GM12878 (cell line): ENCODE measurements around the gene RAP1GAP2. TPM values are rescaled to one million over a fixed set of nuclear protein-coding genes. Genes with fewer than 3 reads are reported as not detected.

ENCODE experiments used
- ATAC-seq: fragments of 200-7000 bp; cut with Tn5 transposase; 3 replicates; pipeline ENCODE4 v1.9.1; 2020; ENCODE audit warnings: mild to moderate bottlenecking, moderate library complexity
- BruUV-seq: library from RNA; stranded (reverse); fragments of 400-500 nt; replicated peaks from 2 replicates; lab custom pipeline; 2021; lab: Mats Ljungman, UMichigan
- CTCF ChIA-PET: fragments of 300-600 bp; sonication (Branson Sonifier 250); formaldehyde crosslinking; extraction: SDS; loops from one replicate; lab custom pipeline; 2021; ENCODE audit warnings: inconsistent platforms; lab: Yijun Ruan, JAX
- POLR2A ChIA-PET: fragments of 350-600 bp; formaldehyde crosslinking; extraction: SDS; loops from one replicate; lab custom pipeline; 2021; ENCODE audit warnings: inconsistent platforms; lab: Charles Lee
- RAD21 ChIA-PET: fragments of 300-600 bp; sonication (Branson Sonifier 250); formaldehyde crosslinking; loops from one replicate; lab custom pipeline; 2023; ENCODE audit warnings: antibody characterized with exemption; ENCODE audit not compliant: unreplicated experiment; lab: Charles Lee
- SMC1A ChIA-PET: fragments of 300-600 bp; sonication (Branson Sonifier 250); formaldehyde crosslinking; loops from one replicate; lab custom pipeline; 2023; ENCODE audit not compliant: unreplicated experiment, uncharacterized antibody; lab: Charles Lee
- DNase-seq: peaks from one replicate; pipeline ENCODE4 v3.0.0-alpha.2; 2011; ENCODE audit warnings: low read depth, low spot score
- FAIRE-seq: peaks from 3 replicates; lab custom pipeline; 2011; peaks lifted over from hg19 to GRCh38; lab: Jason Lieb, UNC
- H2AFZ ChIP-seq: 2 replicates; pipeline ENCODE4 v1.6.0; 2011; ENCODE audit warnings: low read depth, low read length, control low read depth; ENCODE audit not compliant: control insufficient read depth
- H3K27ac ChIP-seq: 2 replicates; pipeline ENCODE4 v1.5.1; 2011; ENCODE audit warnings: control low read depth; ENCODE audit not compliant: control insufficient read depth, insufficient read depth
- H3K27me3 ChIP-seq, 2 experiments: replicated peaks in 1 of 2; 2 replicates each; pipeline versions ENCODE4 v1.6.0 to v1.6.1; 2011; ENCODE audit warnings: low read length in 1 of 2; ENCODE audit not compliant: control insufficient read depth in 2 of 2, insufficient read depth in 2 of 2
- H3K36me3 ChIP-seq, 2 experiments: 2 replicates each; pipeline ENCODE4 v1.5.1; 2011; ENCODE audit warnings: low read length in 1 of 2; ENCODE audit not compliant: control insufficient read depth in 2 of 2, insufficient read depth in 2 of 2
- H3K4me1 ChIP-seq: 2 replicates; pipeline ENCODE4 v1.6.1; 2011; ENCODE audit warnings: mild to moderate bottlenecking, low read length, moderate library complexity, mixed read lengths; ENCODE audit not compliant: control insufficient read depth, insufficient read depth
- H3K4me2 ChIP-seq: 2 replicates; pipeline ENCODE4 v1.6.0; 2011; ENCODE audit warnings: control low read depth; ENCODE audit not compliant: control insufficient read depth, insufficient read depth
- H3K4me3 ChIP-seq: fragments of 200-600 bp; sonication (generic); 2 replicates; pipeline ENCODE4 v1.5.1; 2016
- H3K79me2 ChIP-seq: 2 replicates; pipeline ENCODE4 v1.6.0; 2011; ENCODE audit warnings: low read length; ENCODE audit not compliant: control insufficient read depth, insufficient read depth
- H3K9ac ChIP-seq: 2 replicates; pipeline ENCODE4 v1.8.0; 2011; ENCODE audit warnings: low read length, control low read depth, mixed read lengths; ENCODE audit not compliant: control insufficient read depth, insufficient read depth
- H3K9me3 ChIP-seq: replicated peaks from 3 replicates; pipeline ENCODE4 v1.5.1; 2011; ENCODE audit warnings: mild to moderate bottlenecking, low read length; ENCODE audit not compliant: control insufficient read depth, insufficient read depth
- H4K20me1 ChIP-seq: 2 replicates; pipeline ENCODE4 v1.6.0; 2011; ENCODE audit not compliant: control insufficient read depth, insufficient read depth
- BHLHE40 ChIP-seq, 2 experiments: fragments of 450-650 bp in 1 of 2; IDR thresholded peaks; 2 replicates each; pipeline ENCODE4 v1.6.1; 2011 to 2017; ENCODE audit warnings: low read depth in 2 of 2, borderline replicate concordance in 1 of 2, improper control_type of control experiment in 1 of 2, low read length in 1 of 2, mild to moderate bottlenecking in 1 of 2
- EED ChIP-seq: sonication (generic); IDR thresholded peaks from 2 replicates; pipeline ENCODE4 v1.6.1; 2016; ENCODE audit warnings: antibody characterized with exemption, low read depth
- JUND ChIP-seq: IDR thresholded peaks from 2 replicates; pipeline ENCODE4 v1.6.1; 2012; ENCODE audit warnings: low read depth, mild to moderate bottlenecking, low read length, improper control_type of control experiment, moderate library complexity
- KDM1A ChIP-seq: fragments of 200-600 bp; sonication (generic); IDR thresholded peaks from 2 replicates; pipeline ENCODE4 v1.6.1; 2016; ENCODE audit warnings: borderline replicate concordance
- LARP7 ChIP-seq: fragments of 450-650 bp; IDR thresholded peaks from 2 replicates; pipeline ENCODE4 v1.6.1; 2017; ENCODE audit warnings: mild to moderate bottlenecking
- MEF2B ChIP-seq: fragments of 450-650 bp; IDR thresholded peaks from 2 replicates; pipeline ENCODE4 v1.6.1; 2018; ENCODE audit warnings: mild to moderate bottlenecking, moderate library complexity; ENCODE audit not compliant: partially characterized antibody, poor library complexity, severe bottlenecking
- NBN ChIP-seq: fragments of 450-650 bp; IDR thresholded peaks from 2 replicates; pipeline ENCODE4 v1.6.1; 2016
- SIX5 ChIP-seq: IDR thresholded peaks from 2 replicates; pipeline ENCODE4 v1.6.1; 2011; ENCODE audit warnings: mild to moderate bottlenecking, low read depth, low read length, moderate library complexity; ENCODE audit not compliant: severe bottlenecking
- SREBF2 ChIP-seq: IDR thresholded peaks from 2 replicates; pipeline ENCODE4 v1.6.1; 2012; ENCODE audit warnings: mild to moderate bottlenecking, low read length
- WGBS: methylation state at CpG from one replicate; pipeline ENCODE4 v1.1.6; 2016; ENCODE audit warnings: low lambda C conversion rate; ENCODE audit not compliant: insufficient replicate concordance, insufficient coverage; ENCODE audit errors: missing lambda C conversion rate; 5-methylcytosine and 5-hydroxymethylcytosine counted together
- in situ Hi-C: fragments of 300-500 bp; cut with MboI; formaldehyde crosslinking; loops from 9 replicates; pipeline ENCODE4 v1.14.3; 2018; ENCODE audit warnings: mixed read lengths
- intact Hi-C: fragments of 100-400 bp; cut with micrococcal nuclease; formaldehyde crosslinking; loops from one replicate; pipeline ENCODE4 v1.14.2; 2022; ENCODE audit not compliant: unreplicated experiment
- polyA plus RNA-seq, 11 experiments: library from polyadenylated mRNA; depleted of rRNA in 4 of 11; unstranded in 6 of 11; stranded (reverse) in 5 of 11; fragments of >200 nt; fragmentation: Nextera tagmentation in 4 of 11; fragmentation: Illumina TruSeq in 1 of 11; extraction: Ambion mirVana in 4 of 11; extraction: Trizol in 1 of 11; gene quantifications; 1 replicate in 1 of 11; 2 replicates in 10 of 11; pipeline versions ENCODE4 v1.2.1 to v1.2.3, GENCODE V29; 2011 to 2016; ENCODE audit warnings: inconsistent platforms in 2 of 11, missing spikeins in 2 of 11, low read depth in 1 of 11
- total RNA-seq, 4 experiments: library from RNA; depleted of rRNA in 3 of 4; stranded (reverse); fragments of >200 nt in 3 of 4; fragmentation: Illumina TruSeq in 1 of 4; extraction: Trizol in 1 of 4; gene quantifications; 2 replicates each; pipeline versions ENCODE4 v1.2.1 to v1.2.3, GENCODE V29; 2013 to 2021
- TF ChIP-seq, protein P1 (sequence below): fragments of 450-650 bp; IDR thresholded peaks from 2 replicates; pipeline ENCODE4 v1.6.1; 2017; ENCODE audit warnings: borderline replicate concordance
- TF ChIP-seq, protein P2 (sequence below): fragments of 450-650 bp; IDR thresholded peaks from 2 replicates; pipeline ENCODE4 v1.6.1; 2017; ENCODE audit warnings: mild to moderate bottlenecking

The RAP1GAP2 gene
- total and polyA plus RNA-seq, 10 of the 15 experiments (the other 5 are each of a cell fraction or from before 2014, with no cell fraction given): 0.03 to 0.95 (median 0.49) TPM; not detected in 2

DNA sequence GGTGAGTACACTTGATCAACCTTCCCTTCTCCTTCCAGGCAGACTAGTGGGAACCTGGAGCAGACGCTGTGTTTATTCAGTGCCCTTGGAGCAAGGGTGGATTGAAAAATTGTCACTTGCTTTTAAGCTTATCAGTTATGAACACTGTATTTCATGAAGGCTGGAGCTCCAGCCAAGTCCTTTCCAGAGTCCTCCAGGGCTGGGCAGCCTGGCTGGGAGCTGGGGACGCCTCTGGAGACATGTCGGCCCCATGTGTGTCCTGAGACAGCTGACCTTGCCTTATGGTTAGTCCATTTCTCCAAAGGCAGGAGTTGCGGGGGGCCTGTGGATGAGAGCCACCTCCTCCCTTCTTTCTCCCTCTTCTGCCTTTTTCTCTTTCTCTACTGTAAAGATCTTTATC, 67.0 kb downstream of the RAP1GAP2 start:
- ChIA-PET RAD21 (no interaction called here), SMC1A (no interaction called here), CTCF (no interaction called here), POLR2A (no interaction called here)
- H2AFZ ChIP-seq: no peak overlapping the region
- WGBS: 23% methylated on average over 4 of the region's 4 CpGs
- no peaks in the 10 kb centered on the region for H3K79me2 ChIP-seq
- no peaks in the 10 kb centered on the region; the same call in 1 of the 2 replicates for H4K20me1 ChIP-seq
- no peaks in the 10 kb centered on the region for H3K9me3 ChIP-seq
- H3K4me3 ChIP-seq: no peak overlapping the region
- no peak overlapping the region for H3K4me2 ChIP-seq
- intact Hi-C loops: no loop called here
- no TSS peak for BruUV-seq
- in situ Hi-C loops: no loop called here
- no peaks in the 10 kb centered on the region for H3K4me1 ChIP-seq
- no peak overlapping the region for H3K9ac ChIP-seq
- FAIRE-seq (no peak), ATAC-seq (no peak), DNase-seq (no peak)
- H3K27me3 ChIP-seq: no peaks in the 10 kb centered on the region; a peak in 1 of 4 replicates
- H3K27ac ChIP-seq: no peak overlapping the region
- H3K36me3 ChIP-seq: no peaks in the 10 kb centered on the region
- TF ChIP-seq SREBF2: no peak
- TF ChIP-seq MEF2B: no peak
- TF ChIP-seq KDM1A: no peak
- no peak for TF ChIP-seq JUND
- no peak for TF ChIP-seq SIX5
- TF ChIP-seq LARP7: no peak

DNA sequence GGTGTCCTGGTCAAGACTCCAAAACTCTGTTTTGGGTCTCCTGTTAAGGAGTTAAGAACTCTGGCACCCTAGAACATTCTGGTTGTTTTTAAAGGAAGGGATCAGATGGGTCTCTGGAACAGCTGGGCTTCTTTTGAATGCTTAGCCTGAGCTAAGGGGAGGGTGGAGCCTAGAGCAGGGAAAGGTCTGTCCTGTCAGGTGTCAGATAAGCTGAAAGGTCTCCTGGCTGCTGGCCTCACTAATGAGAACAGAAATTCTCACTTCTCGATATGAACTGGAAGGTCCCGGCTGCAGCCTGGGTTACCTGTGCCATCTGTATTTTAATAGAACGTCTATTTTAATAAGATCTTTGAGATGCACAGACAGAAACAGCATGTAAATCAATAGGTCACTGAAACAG, 69.0 kb downstream of the RAP1GAP2 start:
- Histone ChIP-seq H3K9ac (no peak overlapping the region), H3K27ac (no peak overlapping the region), H4K20me1 (no peaks in the 10 kb centered on the region), H3K9me3 (no peaks in the 10 kb centered on the region), H3K79me2 (no peaks in the 10 kb centered on the region), H3K27me3 (no peaks in the 10 kb centered on the region; a peak in 1 of 4 replicates), H2AFZ (no peak overlapping the region), H3K4me1 (no peaks in the 10 kb centered on the region), H3K36me3 (no peaks in the 10 kb centered on the region), H3K4me2 (no peak overlapping the region), H3K4me3 (no peak overlapping the region)
- ChIA-PET SMC1A (interaction anchor here (0.9 kb wide), 1 partner anchor 225 kb away, joined by 3 read pairs; no protein-coding TSS in a partner anchor), POLR2A (no interaction called here), CTCF (no interaction called here), RAD21 (no interaction called here)
- intact Hi-C loops: no loop called here
- in situ Hi-C loops: no loop called here
- DNase-seq (no peak), ATAC-seq (no peak), FAIRE-seq (no peak)
- BruUV-seq: no TSS peak
- 0% methylated on average over 3 of the region's 3 CpGs for WGBS
- TF ChIP-seq, protein P1, sequence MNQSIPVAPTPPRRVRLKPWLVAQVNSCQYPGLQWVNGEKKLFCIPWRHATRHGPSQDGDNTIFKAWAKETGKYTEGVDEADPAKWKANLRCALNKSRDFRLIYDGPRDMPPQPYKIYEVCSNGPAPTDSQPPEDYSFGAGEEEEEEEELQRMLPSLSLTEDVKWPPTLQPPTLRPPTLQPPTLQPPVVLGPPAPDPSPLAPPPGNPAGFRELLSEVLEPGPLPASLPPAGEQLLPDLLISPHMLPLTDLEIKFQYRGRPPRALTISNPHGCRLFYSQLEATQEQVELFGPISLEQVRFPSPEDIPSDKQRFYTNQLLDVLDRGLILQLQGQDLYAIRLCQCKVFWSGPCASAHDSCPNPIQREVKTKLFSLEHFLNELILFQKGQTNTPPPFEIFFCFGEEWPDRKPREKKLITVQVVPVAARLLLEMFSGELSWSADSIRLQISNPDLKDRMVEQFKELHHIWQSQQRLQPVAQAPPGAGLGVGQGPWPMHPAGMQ: no peak
- TF ChIP-seq, protein P2, sequence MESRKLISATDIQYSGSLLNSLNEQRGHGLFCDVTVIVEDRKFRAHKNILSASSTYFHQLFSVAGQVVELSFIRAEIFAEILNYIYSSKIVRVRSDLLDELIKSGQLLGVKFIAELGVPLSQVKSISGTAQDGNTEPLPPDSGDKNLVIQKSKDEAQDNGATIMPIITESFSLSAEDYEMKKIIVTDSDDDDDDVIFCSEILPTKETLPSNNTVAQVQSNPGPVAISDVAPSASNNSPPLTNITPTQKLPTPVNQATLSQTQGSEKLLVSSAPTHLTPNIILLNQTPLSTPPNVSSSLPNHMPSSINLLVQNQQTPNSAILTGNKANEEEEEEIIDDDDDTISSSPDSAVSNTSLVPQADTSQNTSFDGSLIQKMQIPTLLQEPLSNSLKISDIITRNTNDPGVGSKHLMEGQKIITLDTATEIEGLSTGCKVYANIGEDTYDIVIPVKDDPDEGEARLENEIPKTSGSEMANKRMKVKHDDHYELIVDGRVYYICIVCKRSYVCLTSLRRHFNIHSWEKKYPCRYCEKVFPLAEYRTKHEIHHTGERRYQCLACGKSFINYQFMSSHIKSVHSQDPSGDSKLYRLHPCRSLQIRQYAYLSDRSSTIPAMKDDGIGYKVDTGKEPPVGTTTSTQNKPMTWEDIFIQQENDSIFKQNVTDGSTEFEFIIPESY: no peak
- no peak for TF ChIP-seq BHLHE40 (IDR thresholded peaks at IDR 0.05; ENCODE audit: borderline replicate concordance in 1 of 2, low read depth in 2 of 2, low read length in 1 of 2)
- no peak for TF ChIP-seq NBN
- TF ChIP-seq EED: no peak
